ENCODE data around the gene CCL26.

Gene CCL26

DNA sequence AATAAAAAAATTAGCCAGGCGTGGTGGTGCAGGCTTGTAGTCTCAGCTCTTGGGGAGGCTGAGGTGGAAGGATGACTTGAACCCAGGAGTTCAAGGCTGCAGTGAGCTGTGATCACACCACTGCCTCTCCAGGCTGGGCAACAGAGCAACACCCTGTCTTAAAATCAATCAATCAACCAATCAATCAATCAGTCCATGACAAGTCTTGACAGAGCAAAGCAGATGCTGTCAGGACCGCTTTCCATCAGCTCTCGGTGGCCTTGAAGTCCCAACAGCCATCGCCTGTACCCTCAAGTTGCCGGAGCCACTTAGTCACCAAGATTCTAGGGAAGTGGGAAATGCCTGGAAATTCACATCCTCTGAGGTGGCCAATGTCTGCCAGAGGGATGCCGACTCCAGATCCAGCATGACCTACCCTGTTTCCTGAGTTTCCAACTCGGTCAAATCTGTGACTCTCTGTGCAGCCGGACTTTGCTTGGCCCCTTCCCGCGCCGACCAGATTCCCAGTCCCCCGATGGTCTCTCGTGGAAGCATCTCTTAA is 42.5 kb upstream of the CCL26 start:
- DNase-seq (ENCODE audit: extremely low read depth, low read depth): no peak
- no peak overlapping the region for H3K4me3 ChIP-seq (replicated peaks; ENCODE audit: low read depth, low read length)
- TF ChIP-seq, protein P1, sequence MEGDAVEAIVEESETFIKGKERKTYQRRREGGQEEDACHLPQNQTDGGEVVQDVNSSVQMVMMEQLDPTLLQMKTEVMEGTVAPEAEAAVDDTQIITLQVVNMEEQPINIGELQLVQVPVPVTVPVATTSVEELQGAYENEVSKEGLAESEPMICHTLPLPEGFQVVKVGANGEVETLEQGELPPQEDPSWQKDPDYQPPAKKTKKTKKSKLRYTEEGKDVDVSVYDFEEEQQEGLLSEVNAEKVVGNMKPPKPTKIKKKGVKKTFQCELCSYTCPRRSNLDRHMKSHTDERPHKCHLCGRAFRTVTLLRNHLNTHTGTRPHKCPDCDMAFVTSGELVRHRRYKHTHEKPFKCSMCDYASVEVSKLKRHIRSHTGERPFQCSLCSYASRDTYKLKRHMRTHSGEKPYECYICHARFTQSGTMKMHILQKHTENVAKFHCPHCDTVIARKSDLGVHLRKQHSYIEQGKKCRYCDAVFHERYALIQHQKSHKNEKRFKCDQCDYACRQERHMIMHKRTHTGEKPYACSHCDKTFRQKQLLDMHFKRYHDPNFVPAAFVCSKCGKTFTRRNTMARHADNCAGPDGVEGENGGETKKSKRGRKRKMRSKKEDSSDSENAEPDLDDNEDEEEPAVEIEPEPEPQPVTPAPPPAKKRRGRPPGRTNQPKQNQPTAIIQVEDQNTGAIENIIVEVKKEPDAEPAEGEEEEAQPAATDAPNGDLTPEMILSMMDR (IDR thresholded peaks at IDR 0.05; ENCODE audit: low read depth, low read length, missing control alignments): no peak

GRCh38 chr7:75813781-75814236 is 41.8 kb upstream of the CCL26 start, which contains the start of gene CCL24:
Gene CCL24 (minus strand): TSS chr7:75813806. CDS start chr7:75813715, 91 bp downstream.
- TF ChIP-seq, protein P1 (IDR thresholded peaks at IDR 0.05; ENCODE audit: low read depth, low read length, missing control alignments): no peak
- DNase-seq (ENCODE audit: extremely low read depth, low read depth): no peak
- no peak within 1 kb of the TSS for H3K4me3 ChIP-seq (replicated peaks; ENCODE audit: low read depth, low read length)

- TF ChIP-seq, protein P1 (IDR thresholded peaks at IDR 0.05; ENCODE audit: low read depth, low read length, missing control alignments): no peak
- no peak overlapping the region for H3K4me3 ChIP-seq (replicated peaks; ENCODE audit: low read depth, low read length)
- DNase-seq (ENCODE audit: extremely low read depth, low read depth): no peak
Measured at GRCh38 chr7:75813084-75813483, 41.1 kb upstream of the CCL26 start.

- TF ChIP-seq, protein P1 (IDR thresholded peaks at IDR 0.05; ENCODE audit: low read depth, low read length, missing control alignments): no peak
- no peak overlapping the region for H3K4me3 ChIP-seq (replicated peaks; ENCODE audit: low read depth, low read length)
- DNase-seq (ENCODE audit: extremely low read depth, low read depth): no peak
Measured at GRCh38 chr7:75811894-75812678, 40.1 kb upstream of the CCL26 start.

- no peak overlapping the region for H3K4me3 ChIP-seq (replicated peaks; ENCODE audit: low read depth, low read length)
- TF ChIP-seq, protein P1 (IDR thresholded peaks at IDR 0.05; ENCODE audit: low read depth, low read length, missing control alignments): no peak
- no peak for DNase-seq (ENCODE audit: extremely low read depth, low read depth)
Measured at GRCh38 chr7:75809396-75809795, 37.4 kb upstream of the CCL26 start.

DNA sequence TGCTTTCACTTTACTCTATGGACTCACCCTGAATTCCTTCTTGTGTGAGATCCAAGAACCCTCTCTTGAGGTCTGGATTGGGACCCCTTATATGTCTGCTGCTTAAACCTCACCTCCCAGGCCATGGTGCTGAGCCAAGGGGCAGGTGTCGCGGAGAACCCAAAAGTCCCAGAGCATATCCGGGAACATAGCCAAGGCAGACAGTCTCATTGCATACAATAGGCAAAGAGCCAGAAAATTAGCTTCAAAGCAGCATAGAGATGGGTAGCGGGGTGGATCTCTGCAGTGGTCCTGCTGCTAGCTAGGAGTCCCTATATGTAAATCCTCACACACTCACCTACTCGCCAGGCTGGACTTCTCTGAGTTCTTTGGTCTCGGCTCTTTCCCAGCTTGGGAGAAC is 36.1 kb upstream of the CCL26 start:
- no peak for DNase-seq (ENCODE audit: extremely low read depth, low read depth)
- TF ChIP-seq, protein P1 (IDR thresholded peaks at IDR 0.05; ENCODE audit: low read depth, low read length, missing control alignments): no peak
- no peak overlapping the region for H3K4me3 ChIP-seq (replicated peaks; ENCODE audit: low read depth, low read length)

Data from HFF-Myc (cell line).